Lower lobe of right lung (tissue), 2 donors: ENCODE results near the gene GNPTG. TPM values are rescaled to one million over a fixed set of nuclear protein-coding genes. Genes with fewer than 3 reads are reported as not detected.
A peak's percentile ranks its signal among the peaks of the same experiment; 100 is the strongest.

Experiments
- ATAC-seq, 2 donors: fragments of 200-7000 bp; cut with Tn5 transposase; one replicate each; pipeline ENCODE4 v1.9.1; 2020 to 2022; ENCODE audit warnings: mild to moderate bottlenecking in 2 of 2, moderate library complexity in 2 of 2
- DNase-seq: peaks from one replicate; pipeline ENCODE4 v3.0.0-alpha.2; 2020
- H3K27ac ChIP-seq: fragments of 200-600 bp; one replicate; pipeline ENCODE4 v1.8.0; 2022
- H3K27me3 ChIP-seq: fragments of 200-600 bp; one replicate; pipeline ENCODE4 v1.8.0; 2022; ENCODE audit warnings: low read depth
- H3K36me3 ChIP-seq: fragments of 200-600 bp; one replicate; pipeline ENCODE4 v1.8.0; 2022; ENCODE audit warnings: mild to moderate bottlenecking
- H3K4me1 ChIP-seq: fragments of 200-600 bp; one replicate; pipeline ENCODE4 v1.8.0; 2022
- H3K4me3 ChIP-seq: fragments of 200-600 bp; one replicate; pipeline ENCODE4 v1.8.0; 2022; ENCODE audit warnings: mild to moderate bottlenecking
- H3K9me3 ChIP-seq: fragments of 200-600 bp; one replicate; pipeline ENCODE4 v1.8.0; 2022
- CTCF ChIP-seq: fragments of 200-600 bp; IDR thresholded peaks from one replicate; pipeline ENCODE4 v1.8.0; 2022; ENCODE audit warnings: antibody characterized with exemption, mild to moderate bottlenecking
- intact Hi-C: fragments of 100-400 bp; cut with DNase I; formaldehyde crosslinking; loops from one replicate; pipeline ENCODE4 v1.11.0; 2022
- total RNA-seq: library from RNA; stranded (reverse); fragmentation: NEBNext Ultra II Directional; extraction: Animal tissue kit (Norgen Biotek cat#: 25700); gene quantifications from one replicate; pipeline ENCODE4 v1.2.1, GENCODE V29; 2021
- donor health status: DM: no; HTN: yes; CAD: no; lungs with severe emphysema.

Gene GNPTG
- total RNA-seq, 1 donor from 2014 or later, result 89.5 TPM

- no peaks in the 10 kb centered on the region for H3K9me3 ChIP-seq
- intact Hi-C loops, result no loop called here
- H3K27ac ChIP-seq, result peak overlapping the region; percentile 32
- peaks cover 45% of the 10 kb centered on the region for H3K36me3 ChIP-seq
- DNase-seq, result no peak
- TF ChIP-seq CTCF, result no peak
- ATAC-seq, result no peak
- H3K27me3 ChIP-seq, result no peaks in the 10 kb centered on the region
- peaks cover 28% of the 10 kb centered on the region for H3K4me1 ChIP-seq
- peak overlapping the region; percentile 79 for H3K4me3 ChIP-seq
These were observed 39.8 kb upstream of the GNPTG start for GRCh38 chr16:1311738-1312466.

- H3K4me3 ChIP-seq, result peak overlapping the region; percentile 79
- intact Hi-C loops, result no loop called here
- H3K36me3 ChIP-seq, result peaks cover 51% of the 10 kb centered on the region
- TF ChIP-seq CTCF, result no peak
- no peaks in the 10 kb centered on the region for H3K9me3 ChIP-seq
- no peak for DNase-seq
- H3K27me3 ChIP-seq, result no peaks in the 10 kb centered on the region
- H3K27ac ChIP-seq, result no peak overlapping the region
- ATAC-seq, result no peak
- H3K4me1 ChIP-seq, result peaks cover 28% of the 10 kb centered on the region
These were observed 39.3 kb upstream of the GNPTG start for GRCh38 chr16:1312467-1312816.

GRCh38 chr16:1312903-1313302, 38.8 kb upstream of the GNPTG start:
- DNase-seq (no peak), ATAC-seq (no peak)
- Histone ChIP-seq H3K27ac (no peak overlapping the region), H3K4me3 (no peak overlapping the region), H3K9me3 (no peaks in the 10 kb centered on the region), H3K27me3 (no peaks in the 10 kb centered on the region), H3K36me3 (peaks cover 55% of the 10 kb centered on the region), H3K4me1 (peaks cover 28% of the 10 kb centered on the region)
- intact Hi-C loops, result no loop called here
- no peak for TF ChIP-seq CTCF

GRCh38 chr16:1313721-1314369, 37.9 kb upstream of the GNPTG start:
- ATAC-seq, result no peak
- H3K36me3 ChIP-seq, result peaks cover 65% of the 10 kb centered on the region
- H3K9me3 ChIP-seq, result no peaks in the 10 kb centered on the region
- H3K4me3 ChIP-seq, result no peak overlapping the region
- H3K4me1 ChIP-seq, result peaks cover 28% of the 10 kb centered on the region
- no peak for DNase-seq
- intact Hi-C loops, result no loop called here
- no peak for TF ChIP-seq CTCF
- H3K27me3 ChIP-seq, result no peaks in the 10 kb centered on the region
- H3K27ac ChIP-seq, result no peak overlapping the region

GRCh38 chr16:1314399-1315068, 37.2 kb upstream of the GNPTG start:
- H3K36me3 ChIP-seq, result peaks cover 72% of the 10 kb centered on the region
- H3K4me3 ChIP-seq, result no peak overlapping the region
- no peaks in the 10 kb centered on the region for H3K27me3 ChIP-seq
- TF ChIP-seq CTCF, result no peak
- H3K4me1 ChIP-seq, result peaks cover 28% of the 10 kb centered on the region
- no peaks in the 10 kb centered on the region for H3K9me3 ChIP-seq
- no peak for DNase-seq
- H3K27ac ChIP-seq, result no peak overlapping the region
- intact Hi-C loops, result no loop called here
- ATAC-seq, result no peak
